ENCODE results near the gene TCF7L2. TPM values are rescaled to one million over a fixed set of nuclear protein-coding genes. Genes with fewer than 3 reads are reported as not detected.

The TCF7L2 gene
- polyA plus RNA-seq, 1 donor from 2014 or later: 1.7 TPM

GRCh38 chr10:113158183-113158582 lies 208.1 kb downstream of the TCF7L2 start:
- Histone ChIP-seq H3K4me3 (ENCODE audit: low read length) (no peak overlapping the region), H3K79me2 (replicated peaks; ENCODE audit: insufficient read depth, low read length) (no peaks in the 10 kb centered on the region), H3K36me3 (ENCODE audit: insufficient read depth, low read length) (no peaks in the 10 kb centered on the region), H3K4me2 (ENCODE audit: low read length) (no peak overlapping the region), H3K9ac (ENCODE audit: low read length) (no peak overlapping the region), H3K27ac (ENCODE audit: low read length) (no peak overlapping the region), H3K9me3 (ENCODE audit: low read length) (no peaks in the 10 kb centered on the region), H2AFZ (ENCODE audit: low read depth, low read length) (no peak overlapping the region), H3K9me2 (ENCODE audit: insufficient read depth, low read length) (no peaks in the 10 kb centered on the region), H4K20me1 (ENCODE audit: insufficient read depth) (no peaks in the 10 kb centered on the region), H3F3A (ENCODE audit: insufficient read depth, low read length, poor library complexity, severe bottlenecking) (no peaks in the 10 kb centered on the region), H3K27me3 (ENCODE audit: insufficient read depth, low read depth, low read length) (no peaks in the 10 kb centered on the region)
- no peak for TF ChIP-seq POLR2AphosphoS5 (IDR thresholded peaks at IDR 0.05)
- no peak for TF ChIP-seq RAD21 (conservative IDR thresholded peaks at IDR 0.05)
- no peak for TF ChIP-seq EP300 (conservative IDR thresholded peaks at IDR 0.05; ENCODE audit: poor library complexity, severe bottlenecking)
- TF ChIP-seq REST (IDR thresholded peaks at IDR 0.05; ENCODE audit: borderline replicate concordance): no peak
- TF ChIP-seq CTCF (IDR thresholded peaks at IDR 0.05; ENCODE audit: poor library complexity, severe bottlenecking): no peak
- no peak for TF ChIP-seq MXI1 (conservative IDR thresholded peaks at IDR 0.05; ENCODE audit: poor library complexity, severe bottlenecking)
- no peak for TF ChIP-seq SMC3 (conservative IDR thresholded peaks at IDR 0.05; ENCODE audit: poor library complexity)
- no peak for TF ChIP-seq EZH2 (IDR thresholded peaks at IDR 0.05; ENCODE audit: borderline replicate concordance, insufficient read depth, low read length, poor library complexity, severe bottlenecking)
- no peak for TF ChIP-seq TAF1 (IDR thresholded peaks at IDR 0.05; ENCODE audit: low read depth)

- Histone ChIP-seq H3K9ac (ENCODE audit: low read length) (no peak overlapping the region), H4K20me1 (ENCODE audit: insufficient read depth) (no peaks in the 10 kb centered on the region), H3K4me3 (ENCODE audit: low read length) (no peak overlapping the region), H3K9me3 (ENCODE audit: low read length) (no peaks in the 10 kb centered on the region), H2AFZ (ENCODE audit: low read depth, low read length) (no peak overlapping the region), H3K27me3 (ENCODE audit: insufficient read depth, low read depth, low read length) (no peaks in the 10 kb centered on the region), H3K36me3 (ENCODE audit: insufficient read depth, low read length) (no peaks in the 10 kb centered on the region), H3F3A (ENCODE audit: insufficient read depth, low read length, poor library complexity, severe bottlenecking) (no peaks in the 10 kb centered on the region), H3K27ac (ENCODE audit: low read length) (no peak overlapping the region), H3K4me2 (ENCODE audit: low read length) (no peak overlapping the region), H3K79me2 (replicated peaks; ENCODE audit: insufficient read depth, low read length) (no peaks in the 10 kb centered on the region), H3K9me2 (ENCODE audit: insufficient read depth, low read length) (no peaks in the 10 kb centered on the region)
- TF ChIP-seq RAD21 (conservative IDR thresholded peaks at IDR 0.05) (no peak), EP300 (conservative IDR thresholded peaks at IDR 0.05; ENCODE audit: poor library complexity, severe bottlenecking) (no peak), EZH2 (IDR thresholded peaks at IDR 0.05; ENCODE audit: borderline replicate concordance, insufficient read depth, low read length, poor library complexity, severe bottlenecking) (no peak), REST (IDR thresholded peaks at IDR 0.05; ENCODE audit: borderline replicate concordance) (no peak), TAF1 (IDR thresholded peaks at IDR 0.05; ENCODE audit: low read depth) (no peak), SMC3 (conservative IDR thresholded peaks at IDR 0.05; ENCODE audit: poor library complexity) (no peak), MXI1 (conservative IDR thresholded peaks at IDR 0.05; ENCODE audit: poor library complexity, severe bottlenecking) (no peak), CTCF (IDR thresholded peaks at IDR 0.05; ENCODE audit: poor library complexity, severe bottlenecking) (no peak), POLR2AphosphoS5 (IDR thresholded peaks at IDR 0.05) (no peak)
Observed at GRCh38 chr10:113159563-113159962, 209.5 kb downstream of the TCF7L2 start.
